Peyer's patch (tissue), 4 donors: ENCODE data around the gene SIRPD.
"Not testable (repeated sequence)": the region's sequence is repeated elsewhere in the genome, so short reads cannot be mapped to it uniquely, and the experiment has no call there.

Source experiments
- POLR2A ChIP-seq, 2 donors: fragments of 450-650 bp; IDR thresholded peaks; one replicate each; pipeline ENCODE4 v1.5.1; 2017; ENCODE audit warnings: antibody characterized with exemption in 2 of 2, mild to moderate bottlenecking in 2 of 2, moderate library complexity in 2 of 2
- TF ChIP-seq, protein P1 (sequence below), 6 experiments: fragments of 450-650 bp in 4 of 6; fragments of 200-600 bp in 2 of 6; sonication (generic) in 1 of 6; IDR thresholded peaks; one replicate each; pipeline ENCODE4 v1.5.1; 2017 to 2019; ENCODE audit warnings: antibody characterized with exemption in 6 of 6, mild to moderate bottlenecking in 3 of 6, moderate library complexity in 1 of 6

GRCh38 chr20:1576003-1576402, 18.5 kb upstream of the SIRPD start:
- not testable (repeated sequence) for TF ChIP-seq POLR2A (IDR thresholded peaks at IDR 0.05)
- TF ChIP-seq, protein P1, sequence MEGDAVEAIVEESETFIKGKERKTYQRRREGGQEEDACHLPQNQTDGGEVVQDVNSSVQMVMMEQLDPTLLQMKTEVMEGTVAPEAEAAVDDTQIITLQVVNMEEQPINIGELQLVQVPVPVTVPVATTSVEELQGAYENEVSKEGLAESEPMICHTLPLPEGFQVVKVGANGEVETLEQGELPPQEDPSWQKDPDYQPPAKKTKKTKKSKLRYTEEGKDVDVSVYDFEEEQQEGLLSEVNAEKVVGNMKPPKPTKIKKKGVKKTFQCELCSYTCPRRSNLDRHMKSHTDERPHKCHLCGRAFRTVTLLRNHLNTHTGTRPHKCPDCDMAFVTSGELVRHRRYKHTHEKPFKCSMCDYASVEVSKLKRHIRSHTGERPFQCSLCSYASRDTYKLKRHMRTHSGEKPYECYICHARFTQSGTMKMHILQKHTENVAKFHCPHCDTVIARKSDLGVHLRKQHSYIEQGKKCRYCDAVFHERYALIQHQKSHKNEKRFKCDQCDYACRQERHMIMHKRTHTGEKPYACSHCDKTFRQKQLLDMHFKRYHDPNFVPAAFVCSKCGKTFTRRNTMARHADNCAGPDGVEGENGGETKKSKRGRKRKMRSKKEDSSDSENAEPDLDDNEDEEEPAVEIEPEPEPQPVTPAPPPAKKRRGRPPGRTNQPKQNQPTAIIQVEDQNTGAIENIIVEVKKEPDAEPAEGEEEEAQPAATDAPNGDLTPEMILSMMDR (IDR thresholded peaks at IDR 0.05) = not testable (repeated sequence)
